Activated CD8-positive, alpha-beta memory T cell treated with anti-CD3 and anti-CD28 coated beads for 4 hours (primary cell): Measurements from ENCODE around the gene FIBP.

Source experiments
- DNase-seq, 2 donors: peaks; one replicate each; pipeline ENCODE4 v3.0.0-alpha.2; 2020; ENCODE audit warnings: low read depth in 2 of 2

FIBP gene

DNA sequence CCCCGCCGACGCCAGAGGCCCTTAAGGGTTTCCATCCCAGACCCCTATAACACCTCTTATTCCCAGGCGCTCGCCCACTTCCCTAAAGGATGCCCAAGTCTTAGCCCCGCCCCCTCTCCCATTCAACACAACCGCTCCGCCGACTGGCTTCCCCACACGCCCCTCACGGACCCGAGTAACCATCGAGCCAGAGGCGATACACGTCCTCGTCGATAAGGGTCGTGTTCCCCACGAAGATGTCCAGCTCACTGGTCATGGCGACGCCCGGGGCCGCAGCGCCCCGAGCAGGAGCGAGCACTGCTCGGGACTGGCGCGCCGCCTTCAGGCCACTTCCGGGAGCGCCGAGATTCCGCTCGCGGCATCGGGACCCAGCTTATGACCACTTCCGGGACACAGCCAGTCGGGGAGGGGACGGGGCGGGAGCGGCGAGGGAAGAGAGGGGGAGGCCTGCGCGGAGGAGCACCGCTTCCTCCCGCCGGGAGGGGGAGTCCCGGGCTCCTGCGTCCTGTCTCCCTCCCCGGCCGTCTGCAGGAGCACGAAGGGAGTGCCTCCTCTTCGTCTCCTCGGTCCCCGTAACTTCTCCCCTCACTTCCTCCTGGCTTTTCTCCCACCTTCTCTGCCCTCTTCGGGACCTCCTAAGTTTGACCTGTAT is at the start of gene FIBP:
TSS of gene FIBP (minus strand) at position 309 of the 652 bp plus-strand sequence. CDS start at position 256, 53 bp downstream.
- DNase-seq = peak; percentile 91 to 93

DNA sequence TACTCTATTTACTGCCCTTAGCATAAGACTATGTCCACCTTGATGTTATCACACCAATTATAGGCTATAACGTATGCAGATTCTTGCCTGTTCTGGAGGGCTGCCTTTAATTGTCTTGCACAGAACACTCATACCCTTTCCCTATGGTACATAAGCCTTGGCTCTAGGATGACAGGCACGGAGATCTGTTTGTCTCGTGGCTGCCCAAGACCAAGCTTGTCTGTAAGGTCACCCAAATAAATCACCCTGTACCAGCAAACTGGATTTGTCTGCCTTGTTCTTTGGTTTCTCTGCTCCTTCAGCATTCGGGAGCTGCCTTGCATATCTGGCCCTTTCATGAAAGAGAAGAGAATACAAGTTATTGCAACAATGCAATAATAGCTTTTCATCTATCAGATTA is 49.5 kb upstream of the FIBP start:
- DNase-seq = no peak

DNA sequence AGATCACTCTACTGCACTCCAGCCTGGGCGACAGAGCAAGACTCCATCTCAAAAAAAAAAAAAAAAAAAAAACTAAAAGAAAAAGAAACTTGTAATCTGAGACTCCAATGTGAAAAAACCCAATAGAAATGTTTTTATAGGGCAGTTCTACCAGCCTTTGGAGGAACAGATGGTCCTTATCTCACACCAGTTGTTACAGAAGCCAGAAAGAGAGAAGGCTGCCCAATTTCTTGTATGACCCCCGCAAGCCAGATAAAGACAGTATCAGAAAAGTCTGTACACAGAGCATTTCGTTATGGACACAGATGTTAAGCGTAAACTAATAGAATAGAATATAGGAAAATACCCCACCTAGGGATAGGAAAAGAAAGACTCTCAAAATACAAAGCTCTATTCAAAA is 45.7 kb upstream of the FIBP start:
- no peak for DNase-seq

DNA sequence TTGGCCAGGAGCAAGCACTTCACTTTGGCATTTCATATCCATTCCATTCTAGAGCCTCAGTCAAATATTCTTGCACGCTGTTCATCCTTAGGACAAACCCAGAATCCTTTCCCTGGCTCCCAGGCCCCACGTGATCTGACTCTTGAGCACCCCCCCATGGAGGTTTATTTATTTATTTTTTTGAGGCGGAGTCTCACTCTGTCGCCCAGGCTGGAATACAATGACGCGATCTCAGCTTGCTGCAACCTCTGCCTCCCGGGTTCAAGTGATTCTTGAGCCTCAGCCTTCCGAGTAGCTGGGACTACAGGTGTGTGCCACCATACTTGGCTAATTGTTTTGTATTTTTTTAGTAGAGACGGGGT is 44.3 kb upstream of the FIBP start:
- no peak for DNase-seq

DNA sequence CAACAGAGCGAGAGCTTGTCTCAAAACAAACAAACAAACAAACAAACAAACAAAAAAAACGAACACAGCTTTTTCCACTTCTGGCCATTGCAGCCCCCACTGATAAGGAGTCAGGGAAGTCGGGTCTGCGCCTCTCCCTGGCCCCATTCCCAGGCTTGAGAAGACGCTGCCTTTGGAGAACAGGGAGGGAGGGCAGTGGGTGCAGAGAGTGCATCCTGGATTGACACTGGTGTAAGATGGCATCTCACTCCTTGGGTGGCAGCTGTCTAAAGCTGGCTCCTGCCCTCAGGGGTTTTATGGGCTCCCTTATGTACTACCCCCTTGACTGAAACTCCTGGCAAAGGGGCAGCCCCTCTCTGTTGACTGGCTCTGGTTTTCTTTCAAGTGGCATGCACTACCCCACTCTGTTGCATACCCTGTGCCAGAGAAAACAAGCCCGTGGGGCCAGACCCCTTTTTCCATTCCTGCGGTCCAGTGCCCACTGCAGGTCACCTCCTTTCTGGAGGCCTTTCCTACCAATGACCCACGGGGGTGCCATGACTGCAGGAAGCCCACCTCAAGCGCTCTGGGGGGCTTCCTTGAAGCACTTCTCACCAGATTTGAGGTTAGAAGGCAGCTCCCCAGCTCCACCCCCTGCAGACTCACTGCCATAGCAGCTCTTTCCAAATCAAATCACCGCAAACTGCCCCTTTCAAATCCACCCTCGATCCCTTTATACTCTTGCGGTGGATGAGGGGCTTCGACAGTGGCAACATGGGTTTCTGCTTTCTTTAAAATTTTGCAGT is 43.7 kb upstream of the FIBP start:
- no peak for DNase-seq

DNA sequence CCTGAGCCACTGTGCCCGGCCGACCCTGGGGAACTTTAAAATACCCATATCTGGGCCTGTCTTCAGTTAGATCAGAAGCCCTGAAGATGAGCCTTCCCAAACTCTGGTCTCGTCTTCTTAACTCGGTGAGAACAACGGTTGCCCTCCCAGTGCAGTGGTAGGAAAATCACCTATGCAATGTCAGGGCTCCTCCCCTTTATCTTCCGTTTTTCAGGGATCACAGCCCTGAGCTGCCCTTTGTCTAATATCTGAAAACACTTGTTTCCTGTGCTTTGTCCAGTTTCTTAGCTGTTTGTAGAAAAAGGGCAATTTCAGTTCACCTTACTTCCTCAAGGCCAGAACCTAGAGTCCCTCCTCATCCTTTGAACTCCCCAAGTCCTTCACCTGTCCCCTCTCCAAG is 40.4 kb upstream of the FIBP start:
- no peak for DNase-seq

DNA sequence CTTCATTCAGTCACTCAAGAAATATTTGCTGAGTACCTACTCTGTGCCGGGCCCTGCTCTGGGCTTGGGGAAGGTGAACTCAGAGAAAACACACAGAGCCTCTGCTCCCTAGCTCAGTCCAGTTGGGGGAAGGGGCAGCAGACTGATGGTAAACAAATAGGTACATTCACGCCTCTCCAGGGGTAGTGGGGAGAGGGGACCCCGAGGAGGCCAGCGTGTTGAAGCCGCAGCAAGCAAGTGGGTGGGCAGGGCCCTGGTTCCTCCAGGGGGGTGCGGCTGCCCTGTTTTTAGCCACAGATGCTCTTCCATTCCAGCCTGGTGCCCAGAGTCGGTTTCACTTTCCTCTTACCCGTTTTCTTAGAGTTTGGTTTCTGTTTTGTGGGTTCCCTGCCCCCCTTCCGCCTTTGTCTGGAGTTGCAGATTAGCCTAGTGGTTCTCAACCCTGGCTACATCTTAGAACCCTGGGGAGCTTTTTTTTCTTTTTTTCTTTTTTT is 39.7 kb upstream of the FIBP start:
- peak; percentile 59 to 63 for DNase-seq

DNA sequence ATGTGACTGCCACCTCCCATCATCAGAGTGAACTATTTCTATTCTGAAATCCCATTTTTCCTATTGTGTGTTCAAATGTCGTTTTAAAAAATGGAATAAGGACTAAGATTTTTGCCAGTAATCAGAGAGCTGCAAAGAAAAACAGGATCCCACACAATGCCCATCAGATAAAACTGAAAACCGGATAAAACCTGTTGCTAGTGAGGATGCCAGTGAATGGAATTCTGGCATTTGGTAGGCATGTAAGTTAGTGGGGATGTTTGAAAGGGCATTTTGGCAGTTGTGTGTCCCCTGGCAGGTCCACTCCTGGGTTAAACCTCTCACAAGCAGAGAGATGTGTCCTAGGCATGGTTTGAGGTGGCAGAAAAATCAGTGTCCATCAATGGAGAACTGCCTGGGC is 37.1 kb upstream of the FIBP start:
- no peak for DNase-seq

DNA sequence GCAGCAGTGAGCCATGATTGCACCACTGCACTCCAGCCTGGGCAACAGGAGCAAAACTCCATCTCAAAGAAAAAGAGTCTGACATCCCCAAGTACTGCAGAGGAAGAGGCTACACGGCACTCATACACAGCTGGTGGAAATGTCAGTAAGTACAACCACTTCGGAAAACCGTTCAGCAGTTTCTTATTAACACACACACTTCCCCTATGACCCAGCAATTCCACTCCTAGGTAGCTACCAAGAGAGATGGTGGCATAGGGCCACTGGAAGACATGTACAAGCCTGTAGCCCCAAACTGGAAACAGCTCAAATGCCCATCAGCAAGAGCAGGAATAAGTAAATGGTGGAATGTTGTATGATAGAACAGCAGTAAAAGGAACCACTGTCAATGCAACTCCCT is 34.3 kb upstream of the FIBP start:
- DNase-seq = no peak

DNA sequence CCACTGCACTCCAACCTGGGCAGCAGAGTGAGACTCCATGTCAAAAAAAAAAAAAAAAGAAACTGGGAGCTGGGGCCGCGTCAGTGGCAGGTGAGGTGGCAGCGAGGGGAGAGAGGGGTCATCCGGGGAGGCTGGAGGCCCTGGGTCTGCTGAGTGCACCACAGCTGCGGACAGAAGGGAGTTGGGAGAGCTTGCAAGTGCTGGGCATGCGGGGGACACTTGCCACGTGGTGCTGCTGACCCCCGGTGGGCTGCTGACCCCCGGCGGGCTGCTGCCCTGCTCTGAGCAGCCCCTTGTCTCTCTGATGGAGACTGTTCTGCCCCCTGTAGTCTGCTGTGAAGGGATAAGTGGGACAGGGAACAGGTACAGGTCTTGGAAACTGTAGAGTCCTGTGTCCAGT is 33.6 kb upstream of the FIBP start:
- DNase-seq = no peak

DNA sequence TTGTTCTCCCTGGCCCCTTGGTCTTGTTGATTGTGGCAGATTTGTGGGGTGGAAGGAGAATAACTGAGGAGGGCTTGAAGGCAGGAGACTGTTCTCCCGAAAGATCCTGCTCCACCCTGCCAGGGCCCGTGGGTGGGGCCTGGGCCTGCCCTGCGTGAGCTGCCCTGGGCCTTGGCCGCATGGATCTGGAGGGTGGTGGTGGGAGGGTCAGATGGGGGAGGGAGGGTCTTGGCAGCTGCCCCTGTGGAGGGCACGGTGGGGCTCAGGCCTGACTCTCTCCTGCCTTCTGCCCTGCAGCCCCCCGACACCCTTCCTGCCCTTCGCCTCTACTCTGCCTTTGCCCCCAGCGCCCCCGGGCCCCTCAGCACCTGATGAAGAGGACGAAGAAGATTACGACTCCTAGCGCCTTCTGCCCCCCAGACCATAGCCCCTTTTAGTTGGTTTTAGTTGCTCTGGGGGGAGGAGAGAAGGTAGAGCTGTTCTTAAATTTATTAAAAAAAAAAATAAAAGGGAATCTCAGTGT is 32.8 kb upstream of the FIBP start:
- no peak for DNase-seq

DNA sequence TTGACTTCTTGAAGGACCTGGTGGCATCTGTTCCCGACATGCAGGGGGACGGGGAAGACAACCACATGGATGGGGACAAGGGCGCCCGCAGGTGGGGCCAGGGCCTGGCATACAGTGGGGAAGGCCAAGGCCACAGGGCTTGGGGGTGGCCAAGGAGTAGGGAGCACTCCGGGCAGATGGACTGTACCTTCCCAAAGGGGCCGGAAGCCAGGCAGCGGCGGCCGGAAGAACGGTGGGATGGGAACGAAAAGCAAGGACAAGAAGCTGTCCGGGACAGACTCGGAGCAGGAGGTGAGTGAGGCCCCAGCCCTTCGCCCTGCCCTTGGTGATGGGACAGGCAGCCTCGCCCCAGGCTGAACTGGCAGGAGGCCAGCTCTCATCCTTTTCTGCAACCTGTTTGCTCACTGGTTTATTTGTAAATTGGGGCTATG is 32.1 kb upstream of the FIBP start:
- no peak for DNase-seq

DNA sequence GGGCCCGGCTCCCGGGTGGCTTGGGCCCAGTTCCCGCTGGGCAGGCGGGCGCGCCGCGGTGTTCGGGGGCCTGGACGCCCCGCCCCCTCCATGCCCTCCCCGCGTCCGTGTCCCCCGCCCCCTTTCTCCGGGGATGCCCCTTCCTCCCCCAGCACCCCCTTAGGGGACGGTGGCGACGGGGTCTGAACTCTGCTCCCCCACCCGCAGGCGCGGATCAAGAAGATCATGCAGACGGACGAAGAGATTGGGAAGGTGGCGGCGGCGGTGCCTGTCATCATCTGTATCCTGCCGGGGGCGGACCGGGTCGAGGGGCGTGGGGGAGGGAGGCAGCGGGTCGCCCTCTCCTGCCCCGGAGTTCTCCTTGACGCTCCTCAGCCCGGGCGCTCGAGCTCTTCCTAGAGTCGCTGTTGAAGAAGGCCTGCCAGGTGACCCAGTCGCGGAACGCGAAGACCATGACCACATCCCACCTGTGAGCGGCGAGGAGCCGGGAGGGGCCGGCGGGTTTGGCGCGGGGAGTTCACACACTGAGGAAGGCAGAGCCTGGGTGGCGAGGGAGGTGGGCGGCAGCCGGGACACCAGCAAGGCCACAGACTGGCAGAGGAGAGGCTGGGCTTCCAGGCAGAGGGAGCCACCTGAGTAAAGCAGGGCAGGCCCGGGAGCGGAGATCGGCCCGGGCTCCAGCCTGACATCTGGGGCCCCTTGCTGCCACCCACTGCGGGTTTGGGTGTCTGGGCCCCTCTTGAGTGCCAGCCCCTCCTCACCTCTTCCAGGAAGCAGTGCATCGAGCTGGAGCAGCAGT is 31.5 kb upstream of the FIBP start:
- peak in 1 of 2 donors; percentile 36 for DNase-seq

DNA sequence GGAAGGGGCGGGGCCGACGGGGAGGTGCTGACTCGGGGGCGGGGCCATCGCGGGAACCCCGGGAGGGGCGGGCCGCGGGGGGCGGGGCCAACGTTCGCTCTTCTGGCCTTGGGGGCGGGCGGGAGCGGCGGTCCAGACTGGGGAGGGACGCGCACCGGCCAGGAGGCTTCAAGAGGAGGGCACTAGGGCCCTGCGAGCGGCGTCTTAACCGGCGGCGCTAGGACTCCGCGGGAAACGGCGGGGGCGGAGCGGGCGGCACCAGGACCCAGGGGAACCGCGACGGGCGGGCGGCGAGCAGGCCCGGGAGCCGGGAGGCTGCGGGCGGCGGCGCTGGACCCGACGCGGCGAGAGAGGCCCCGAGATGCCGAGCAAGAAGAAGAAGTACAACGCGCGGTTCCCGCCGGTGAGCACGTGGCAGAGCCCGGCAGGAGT is 30.9 kb upstream of the FIBP start, which contains the start of gene DRAP1:
TSS of gene DRAP1 (plus strand) at position 286 of the 432 bp plus-strand sequence. CDS start at position 362, 76 bp downstream.
- DNase-seq = peak; percentile 98 to 99

DNA sequence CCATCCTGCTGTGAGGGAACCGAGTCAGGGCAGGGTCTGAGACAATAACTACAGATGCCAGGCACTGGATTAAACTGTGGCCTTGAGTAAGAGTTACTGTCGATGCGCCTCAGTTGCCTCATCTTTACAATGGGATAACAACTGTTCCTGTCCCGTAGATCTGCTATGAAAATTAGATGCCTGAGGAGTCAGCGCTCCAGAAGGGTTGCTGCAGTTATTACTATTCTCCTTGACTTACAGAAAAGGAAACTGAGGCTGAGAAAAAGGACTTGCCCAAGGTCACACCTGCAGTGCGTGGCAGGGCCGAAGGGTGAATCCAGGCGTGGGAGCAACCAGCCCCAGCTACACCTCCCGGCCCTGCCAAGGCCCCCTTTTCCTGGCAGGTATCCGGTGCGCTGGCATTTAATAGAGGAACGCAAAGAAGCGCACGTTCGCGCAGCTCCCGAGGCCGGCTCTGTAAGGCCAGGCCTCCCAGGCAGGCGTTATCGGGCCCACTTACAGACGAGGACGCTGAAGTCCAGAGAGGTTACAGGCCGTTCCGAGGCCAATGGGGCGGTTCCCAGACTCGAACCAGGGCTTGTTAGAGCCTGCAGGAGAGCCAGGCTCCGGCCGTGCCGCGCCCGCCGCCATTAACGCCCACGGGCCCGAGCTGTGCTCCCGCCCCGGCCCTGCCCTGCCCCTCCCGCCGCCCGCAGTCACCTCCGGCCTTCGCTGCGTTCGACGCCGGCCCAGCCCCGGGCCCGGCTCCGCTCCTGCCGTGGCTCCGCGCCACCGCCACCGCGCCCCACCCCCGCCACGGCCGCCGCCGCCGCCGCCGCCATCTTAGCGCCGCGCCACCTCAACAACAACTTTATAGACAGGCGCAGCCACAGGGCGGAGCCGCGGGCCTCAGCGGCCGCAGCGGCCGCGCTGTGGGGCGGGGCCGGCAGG is 30.2 kb upstream of the FIBP start, which contains the start of gene C11orf68:
TSS of gene C11orf68 (minus strand) at position 852 of the 930 bp plus-strand sequence. CDS start at position 821, 31 bp downstream.
- DNase-seq = no peak

DNA sequence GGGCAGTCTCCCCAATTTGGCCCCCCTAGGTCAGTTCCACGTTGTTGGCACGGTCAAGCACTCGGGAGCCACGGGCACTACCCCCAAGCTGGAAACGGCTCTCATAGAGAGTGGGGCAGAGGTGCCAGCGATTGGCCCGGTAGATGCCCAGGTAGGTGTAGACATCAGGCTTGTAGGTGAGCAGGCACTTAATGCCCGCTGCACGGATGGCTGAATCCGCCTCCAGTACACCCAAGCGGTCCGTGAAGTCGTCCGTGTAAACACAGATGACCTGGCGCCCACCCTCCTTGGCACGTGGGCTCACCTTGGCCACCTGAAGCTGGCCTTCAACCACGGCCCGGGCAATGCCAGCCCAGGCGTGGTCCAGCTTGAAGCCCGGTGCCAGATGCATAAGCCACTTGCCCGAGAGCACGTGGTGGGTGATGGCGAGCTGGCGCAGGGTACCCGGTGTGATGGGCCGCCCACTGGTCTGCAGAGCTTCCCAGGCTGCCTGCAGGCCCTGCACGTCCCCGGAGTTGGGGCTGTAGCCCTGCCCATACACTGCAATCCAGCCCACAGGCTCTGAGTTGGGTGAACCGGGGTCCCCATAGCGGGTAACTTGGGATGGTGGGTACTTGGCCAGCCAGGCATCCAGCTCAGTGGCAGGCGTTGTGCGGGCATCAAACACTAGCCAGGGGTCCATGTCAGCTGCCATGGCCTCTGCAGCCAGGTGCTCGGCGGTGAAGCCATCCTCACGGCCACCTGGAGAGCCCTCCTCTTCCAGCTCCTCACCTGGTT is 29.4 kb upstream of the FIBP start:
- no peak for DNase-seq

DNA sequence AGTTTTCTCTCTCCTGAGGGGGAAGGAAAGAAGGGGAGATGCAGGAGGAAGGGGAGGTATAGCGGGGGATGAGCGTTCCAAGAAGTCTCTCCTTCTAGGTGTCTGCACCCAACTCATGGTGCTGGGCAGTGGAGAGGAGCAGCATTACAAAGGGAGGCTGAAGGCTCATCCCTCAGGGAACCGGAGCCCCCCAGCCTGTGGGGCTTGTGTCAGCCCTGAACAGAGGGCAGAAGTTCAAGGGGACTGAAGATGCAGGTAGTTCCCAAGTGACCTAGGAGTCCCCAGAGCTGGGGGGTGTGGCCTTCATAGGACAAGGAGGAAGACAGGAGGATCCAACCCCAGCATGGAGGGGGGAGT is 28.8 kb upstream of the FIBP start:
- DNase-seq = no peak

DNA sequence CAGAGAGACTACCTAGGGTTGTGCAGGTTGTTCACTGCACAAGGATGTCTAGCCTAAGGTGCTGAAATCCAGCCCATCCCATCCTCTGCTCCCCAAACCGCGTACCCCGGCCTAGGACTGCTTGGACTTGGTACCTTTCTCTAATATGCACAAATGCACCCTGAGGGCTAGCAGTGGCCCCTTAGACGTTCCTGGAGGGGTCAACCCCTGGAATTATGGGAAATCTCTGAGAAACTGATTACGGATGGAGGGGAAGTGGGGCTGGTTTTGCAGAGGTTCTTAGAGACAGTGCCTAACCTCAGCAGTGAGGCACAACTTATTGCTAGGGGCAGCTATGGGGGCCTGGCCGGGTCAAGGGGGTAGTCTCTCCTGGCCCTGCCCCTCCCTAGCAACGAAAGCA is 28.1 kb upstream of the FIBP start:
- DNase-seq = no peak

DNA sequence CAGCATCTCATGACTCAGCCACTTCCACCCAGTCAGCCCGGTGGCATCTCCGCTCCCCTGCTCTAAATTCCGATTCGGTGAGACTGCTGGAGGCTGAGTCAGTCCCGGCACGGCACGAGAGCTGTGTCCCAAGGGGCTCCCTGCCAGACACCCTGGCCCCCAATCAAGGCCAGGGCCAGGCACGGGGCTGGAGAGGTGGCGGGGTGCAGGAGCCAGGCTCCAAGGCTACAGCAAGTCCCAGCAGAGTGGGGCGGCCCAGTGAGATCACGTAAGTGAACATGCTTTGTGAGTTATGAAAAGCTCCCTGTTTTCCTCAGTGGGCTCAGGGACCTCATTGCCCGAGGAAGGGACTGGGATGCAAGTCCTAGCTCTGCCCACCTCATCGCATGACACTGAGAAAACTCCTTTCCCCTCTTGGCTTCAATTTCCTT is 27.6 kb upstream of the FIBP start:
- DNase-seq = no peak
